ENCODE measurements around the gene ARL4D.
A peak's percentile ranks its signal among the peaks of the same experiment; 100 is the strongest.

Gene ARL4D

GRCh38 chr17:43383372-43383771 lies 15.4 kb upstream of the ARL4D start:
- TF ChIP-seq CTCF (conservative IDR thresholded peaks at IDR 0.05; ENCODE audit: low read depth): no peak
- CTCF ChIA-PET: interaction anchor here (0.6 kb wide), 1 partner anchor 10 kb away, joined by 3 read pairs; no protein-coding TSS in a partner anchor
- no peak overlapping the region for H3K27ac ChIP-seq
- DNase-seq (ENCODE audit: low spot score): no peak
- POLR2A ChIA-PET (ENCODE audit: low non-redundant PET): interaction anchor here (0.7 kb wide), 1 partner anchor 162 kb away, joined by 3 read pairs; no protein-coding TSS in a partner anchor

- no peak for TF ChIP-seq CTCF (conservative IDR thresholded peaks at IDR 0.05; ENCODE audit: low read depth)
- ChIA-PET POLR2A (ENCODE audit: low non-redundant PET) (interaction anchor here (0.7 kb wide), 1 partner anchor 161 kb away, joined by 3 read pairs; no protein-coding TSS in a partner anchor), CTCF (interaction anchor here (0.6 kb wide), 2 partner anchors 10 to 1725 kb away, joined by 3 read pairs; no protein-coding TSS in a partner anchor)
- DNase-seq (ENCODE audit: low spot score): no peak
- H3K27ac ChIP-seq: peak overlapping the region; percentile 60
Observed at GRCh38 chr17:43383826-43384475, 14.8 kb upstream of the ARL4D start.

GRCh38 chr17:43384476-43384862 lies 14.3 kb upstream of the ARL4D start:
- DNase-seq (ENCODE audit: low spot score): no peak
- TF ChIP-seq CTCF (conservative IDR thresholded peaks at IDR 0.05; ENCODE audit: low read depth): no peak
- ChIA-PET POLR2A (ENCODE audit: low non-redundant PET) (no interaction called here), CTCF (interaction anchor here (0.6 kb wide), 1 partner anchor 1724 kb away, joined by 3 read pairs; no protein-coding TSS in a partner anchor)
- peak overlapping the region; percentile 60 for H3K27ac ChIP-seq

GRCh38 chr17:43385046-43385831 lies 13.6 kb upstream of the ARL4D start:
- peak overlapping the region; percentile 81 for H3K27ac ChIP-seq
- CTCF ChIA-PET: interaction anchor here (0.6 kb wide), 1 partner anchor 99 kb away, joined by 4 read pairs; the partner anchor contains the start of gene DHX8
- no peak for DNase-seq (ENCODE audit: low spot score)
- no peak for TF ChIP-seq CTCF (conservative IDR thresholded peaks at IDR 0.05; ENCODE audit: low read depth)
- POLR2A ChIA-PET (ENCODE audit: low non-redundant PET): interaction anchor here (0.7 kb wide), 1 partner anchor 16 kb away, joined by 3 read pairs; no protein-coding TSS in a partner anchor

GRCh38 chr17:43388359-43389045 lies 10.3 kb upstream of the ARL4D start:
- no peak for TF ChIP-seq CTCF (conservative IDR thresholded peaks at IDR 0.05; ENCODE audit: low read depth)
- ChIA-PET POLR2A (ENCODE audit: low non-redundant PET) (interaction anchor here (0.6 to 1.9 kb wide), 5 partner anchors 11 to 94 kb away, joined by 3 to 32 read pairs (median 5); no protein-coding TSS in a partner anchor), CTCF (interaction anchor here (0.6 to 2.8 kb wide), 4 partner anchors 20 to 451 kb away, joined by 3 to 15 read pairs (median 4); partner anchors contain the start of gene DHX8)
- peak; percentile 77 for DNase-seq (ENCODE audit: low spot score)
- peak overlapping the region; percentile 98 for H3K27ac ChIP-seq

Data from RWPE1 (cell line).